Trophoblast cell (in vitro differentiated cells and primary cell): ENCODE data around the gene TPM2.
A peak's percentile ranks its signal among the peaks of the same experiment; 100 is the strongest.

Experiments
- DNase-seq, 2 donors: peaks; one replicate each; pipeline ENCODE4 v3.0.0-alpha.2; 2016
- H2AFZ ChIP-seq: 2 replicates; pipeline ENCODE4 v1.6.1; 2013; ENCODE audit warnings: low read length, moderate library complexity, mild to moderate bottlenecking; ENCODE audit not compliant: insufficient read depth, poor library complexity
- H2AK5ac ChIP-seq: 2 replicates; pipeline ENCODE4 v1.6.1; 2013; ENCODE audit warnings: mild to moderate bottlenecking, low read length
- H2BK120ac ChIP-seq: 2 replicates; pipeline ENCODE4 v1.6.1; 2013; ENCODE audit warnings: low read length, mild to moderate bottlenecking, moderate library complexity; ENCODE audit not compliant: insufficient read depth, poor library complexity
- H2BK12ac ChIP-seq: 2 replicates; pipeline ENCODE4 v1.6.1; 2013; ENCODE audit warnings: mild to moderate bottlenecking, low read length, moderate library complexity
- H2BK5ac ChIP-seq: 2 replicates; pipeline ENCODE4 v1.6.1; 2013; ENCODE audit warnings: low read length, low read depth, moderate library complexity, mild to moderate bottlenecking; ENCODE audit not compliant: poor library complexity
- H3K14ac ChIP-seq: 2 replicates; pipeline ENCODE4 v1.6.1; 2013; ENCODE audit warnings: mild to moderate bottlenecking, low read length
- H3K18ac ChIP-seq: 2 replicates; pipeline ENCODE4 v1.6.1; 2013; ENCODE audit warnings: mild to moderate bottlenecking, low read length
- H3K23ac ChIP-seq: 2 replicates; pipeline ENCODE4 v1.6.1; 2013; ENCODE audit warnings: low read length
- H3K27ac ChIP-seq: 2 replicates; pipeline ENCODE4 v1.5.1; 2013; ENCODE audit warnings: low read depth, mild to moderate bottlenecking, inconsistent platforms, low read length, moderate library complexity
- H3K27me3 ChIP-seq: 2 replicates; pipeline ENCODE4 v1.6.1; 2013; ENCODE audit warnings: inconsistent platforms, mild to moderate bottlenecking, low read length, moderate library complexity; ENCODE audit not compliant: insufficient read depth
- H3K36me3 ChIP-seq, 2 experiments: 1 replicate in 1 of 2; 2 replicates in 1 of 2; pipeline ENCODE4 v1.6.1; 2013; ENCODE audit warnings: low read length in 2 of 2, mild to moderate bottlenecking in 2 of 2, moderate library complexity in 1 of 2; ENCODE audit not compliant: insufficient read depth in 2 of 2, control insufficient read depth in 1 of 2
- H3K4ac ChIP-seq: 2 replicates; pipeline ENCODE4 v1.6.1; 2013; ENCODE audit warnings: low read depth, mild to moderate bottlenecking, low read length, moderate library complexity
- H3K4me1 ChIP-seq, 2 experiments: 1 replicate in 1 of 2; 2 replicates in 1 of 2; pipeline ENCODE4 v1.6.1; 2013; ENCODE audit warnings: low read length in 2 of 2, mild to moderate bottlenecking in 2 of 2, moderate library complexity in 1 of 2; ENCODE audit not compliant: insufficient read depth in 2 of 2, control insufficient read depth in 1 of 2
- H3K4me2 ChIP-seq: 2 replicates; pipeline ENCODE4 v1.6.1; 2013; ENCODE audit warnings: inconsistent platforms, mild to moderate bottlenecking, low read length, moderate library complexity
- H3K4me3 ChIP-seq: 2 replicates; pipeline ENCODE4 v1.5.1; 2013; ENCODE audit warnings: mild to moderate bottlenecking, low read depth, low read length, inconsistent platforms
- H3K79me1 ChIP-seq: one replicate; pipeline ENCODE4 v1.6.1; 2013; ENCODE audit warnings: low read length
- H3K79me2 ChIP-seq: 2 replicates; pipeline ENCODE4 v1.6.1; 2013; ENCODE audit warnings: low read length, mild to moderate bottlenecking; ENCODE audit not compliant: control insufficient read depth, insufficient read depth, poor library complexity
- H3K9ac ChIP-seq: 2 replicates; pipeline ENCODE4 v1.6.1; 2013; ENCODE audit warnings: mild to moderate bottlenecking, low read length
- H3K9me3 ChIP-seq: 2 replicates; pipeline ENCODE4 v1.6.1; 2013; ENCODE audit warnings: low read depth, mild to moderate bottlenecking, control low read depth, inconsistent platforms, low read length; ENCODE audit not compliant: insufficient read depth
- H4K12ac ChIP-seq: 2 replicates; pipeline ENCODE4 v1.6.1; 2013; ENCODE audit warnings: low read depth, mild to moderate bottlenecking, low read length, moderate library complexity
- H4K8ac ChIP-seq: 2 replicates; pipeline ENCODE4 v1.6.1; 2013; ENCODE audit warnings: low read depth, mild to moderate bottlenecking, low read length, moderate library complexity
- H4K91ac ChIP-seq: one replicate; pipeline ENCODE4 v1.6.1; 2013; ENCODE audit warnings: low read depth, mild to moderate bottlenecking, low read length, moderate library complexity
- WGBS: extraction: QIAGEN DNeasy Blood & Tissue Kit; methylation state at CpG from one replicate; pipeline ENCODE4 v1.1.7; 2013; ENCODE audit warnings: missing lambda C conversion rate; ENCODE audit not compliant: insufficient read length, insufficient coverage; ENCODE audit errors: extremely low coverage; 5-methylcytosine and 5-hydroxymethylcytosine counted together

The TPM2 gene

DNA sequence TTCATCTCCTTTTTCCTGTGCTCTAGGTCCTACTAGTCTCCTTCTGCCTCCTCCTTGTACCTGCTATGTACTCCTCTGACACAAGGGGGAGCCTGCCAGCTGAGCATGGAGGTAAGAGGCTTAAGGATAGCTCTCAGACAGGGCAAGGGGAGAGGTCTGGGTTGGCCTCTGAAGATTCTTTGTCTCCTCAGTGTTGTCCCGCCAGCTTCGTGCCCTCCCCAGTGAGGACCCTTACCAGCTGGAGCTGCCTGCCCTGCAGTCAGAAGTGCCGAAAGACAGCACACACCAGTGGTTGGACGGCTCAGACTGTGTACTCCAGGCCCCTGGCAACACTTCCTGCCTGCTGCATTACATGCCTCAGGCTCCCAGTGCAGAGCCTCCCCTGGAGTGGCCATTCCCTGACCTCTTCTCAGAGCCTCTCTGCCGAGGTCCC is 46.5 kb upstream of the TPM2 start:
- peaks cover 8% of the 10 kb centered on the region for H3K79me2 ChIP-seq
- no peak overlapping the region for H4K91ac ChIP-seq
- peak in 1 of 2 donors; percentile 81 for DNase-seq
- H3K4ac ChIP-seq: no peak overlapping the region
- no peak overlapping the region for H4K12ac ChIP-seq
- no peak overlapping the region for H3K9ac ChIP-seq
- peak overlapping the region; percentile 25 for H3K27ac ChIP-seq
- H3K36me3 ChIP-seq: peaks cover 49 to 66% of the 10 kb centered on the region in 2 experiments
- no peak overlapping the region for H4K8ac ChIP-seq
- no peak overlapping the region for H3K18ac ChIP-seq
- H2AK5ac ChIP-seq: no peak overlapping the region
- no peaks in the 10 kb centered on the region for H3K27me3 ChIP-seq
- no peak overlapping the region for H3K14ac ChIP-seq
- no peak overlapping the region for H3K4me3 ChIP-seq
- H2AFZ ChIP-seq: no peak overlapping the region
- no peak overlapping the region for H2BK12ac ChIP-seq
- peaks cover 10% of the 10 kb centered on the region for H3K79me1 ChIP-seq
- no peak overlapping the region for H3K23ac ChIP-seq
- H3K9me3 ChIP-seq: peaks cover 1% of the 10 kb centered on the region
- peaks cover 2 to 8% of the 10 kb centered on the region in 2 experiments for H3K4me1 ChIP-seq
- peak overlapping the region; percentile 7 for H3K4me2 ChIP-seq
- H2BK5ac ChIP-seq: no peak overlapping the region
- no peak overlapping the region for H2BK120ac ChIP-seq
- WGBS: no CpG with 5 or more reads among the region's 5 CpGs

DNA sequence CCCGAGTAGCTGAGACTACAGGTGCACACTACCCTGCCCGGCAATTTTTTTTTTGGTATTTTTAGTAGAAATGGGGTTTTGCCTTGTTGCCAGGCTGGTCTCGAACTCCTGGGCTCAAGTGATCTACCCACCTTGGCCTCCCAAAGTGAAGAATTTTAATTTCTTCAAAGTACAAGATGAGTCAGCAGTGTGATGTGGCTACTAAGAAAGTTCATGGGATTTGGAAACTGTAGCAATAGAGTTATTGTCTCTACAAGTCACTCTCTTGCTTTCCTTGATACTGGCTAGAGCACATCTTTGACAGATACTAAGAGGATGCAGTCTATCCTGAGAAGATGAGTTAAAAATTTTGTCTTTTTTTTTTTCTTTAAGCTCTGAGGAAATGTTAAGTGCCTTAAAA is 44.4 kb upstream of the TPM2 start:
- H4K91ac ChIP-seq: no peak overlapping the region
- DNase-seq: no peak
- H3K18ac ChIP-seq: no peak overlapping the region
- peaks cover 15% of the 10 kb centered on the region for H3K79me2 ChIP-seq
- H3K4me1 ChIP-seq: peaks cover 19 to 21% of the 10 kb centered on the region in 2 experiments
- H3K36me3 ChIP-seq: peaks cover 29 to 46% of the 10 kb centered on the region in 2 experiments
- no peak overlapping the region for H3K4me2 ChIP-seq
- H3K4me3 ChIP-seq: no peak overlapping the region
- H2AFZ ChIP-seq: no peak overlapping the region
- no peak overlapping the region for H3K14ac ChIP-seq
- peaks cover 12% of the 10 kb centered on the region for H3K79me1 ChIP-seq
- no peak overlapping the region for H3K27ac ChIP-seq
- no peak overlapping the region for H2BK120ac ChIP-seq
- no peak overlapping the region for H2AK5ac ChIP-seq
- H3K9me3 ChIP-seq: no peaks in the 10 kb centered on the region
- no peak overlapping the region for H2BK5ac ChIP-seq
- no peak overlapping the region for H3K23ac ChIP-seq
- no peak overlapping the region for H4K8ac ChIP-seq
- no peaks in the 10 kb centered on the region for H3K27me3 ChIP-seq
- no CpG with 5 or more reads among the region's 3 CpGs for WGBS
- H3K4ac ChIP-seq: no peak overlapping the region
- H2BK12ac ChIP-seq: no peak overlapping the region
- H4K12ac ChIP-seq: no peak overlapping the region
- no peak overlapping the region for H3K9ac ChIP-seq

GRCh38 chr9:35732800-35733541 is 43.2 kb upstream of the TPM2 start:
- Histone ChIP-seq H3K4me2 (peak overlapping the region; percentile 80), H3K9ac (peak overlapping the region; percentile 77)

GRCh38 chr9:35732185-35732799 is 42.6 kb upstream of the TPM2 start, which contains the start of the genes CREB3 and TLN1:
Gene CREB3, plus strand, starts transcription at chr9:35732666. Its CDS starts 107 bp downstream, at chr9:35732773.
Gene TLN1, minus strand, starts transcription at chr9:35732195. Its CDS starts 6,501 bp downstream, at chr9:35725694.
- H4K91ac ChIP-seq: peak within 1 kb of the TSS; percentile 93
- H2BK120ac ChIP-seq: peak within 1 kb of the TSS; percentile 67
- no peaks in the 10 kb centered on the region for H3K27me3 ChIP-seq
- H3K79me1 ChIP-seq: peaks cover 25% of the 10 kb centered on the region
- H3K27ac ChIP-seq: peak within 1 kb of the TSS; percentile 90
- H3K9me3 ChIP-seq: no peaks in the 10 kb centered on the region
- H3K4me2 ChIP-seq: peak within 1 kb of the TSS; percentile 80
- peaks cover 11 to 28% of the 10 kb centered on the region in 2 experiments for H3K36me3 ChIP-seq
- H3K4me3 ChIP-seq: peak within 1 kb of the TSS; percentile 96
- H3K18ac ChIP-seq: peak within 1 kb of the TSS; percentile 62
- H3K9ac ChIP-seq: peak within 1 kb of the TSS; percentile 98
- peak; percentile 99 for DNase-seq
- H2AFZ ChIP-seq: peak within 1 kb of the TSS; percentile 56
- H4K12ac ChIP-seq: peak within 1 kb of the TSS; percentile 84
- H2BK12ac ChIP-seq: no peak within 1 kb of the TSS
- WGBS: no CpG with 5 or more reads among the region's 49 CpGs
- peak within 1 kb of the TSS; percentile 55 for H3K23ac ChIP-seq
- H3K79me2 ChIP-seq: peaks cover 21% of the 10 kb centered on the region
- peak within 1 kb of the TSS; percentile 61 for H2AK5ac ChIP-seq
- H3K4me1 ChIP-seq: peaks cover 32% of the 10 kb centered on the region in 2 experiments
- H3K4ac ChIP-seq: peak within 1 kb of the TSS; percentile 66
- H3K14ac ChIP-seq: peak within 1 kb of the TSS; percentile 69
- peak within 1 kb of the TSS; percentile 65 for H4K8ac ChIP-seq
- H2BK5ac ChIP-seq: peak within 1 kb of the TSS; percentile 70

More at GRCh38 chr9:35732800-35733541, 43.2 kb upstream of the TPM2 start:
- H3K4me3 ChIP-seq: peak overlapping the region; percentile 76
- H3K23ac ChIP-seq: no peak overlapping the region
- peaks cover 15% of the 10 kb centered on the region for H3K79me2 ChIP-seq
- peak overlapping the region; percentile 65 for H4K91ac ChIP-seq
- peak overlapping the region; percentile 67 for H2BK120ac ChIP-seq
- no CpG with 5 or more reads among the region's 14 CpGs for WGBS
- peak in 1 of 2 donors; percentile 35 for DNase-seq
- H3K9me3 ChIP-seq: no peaks in the 10 kb centered on the region
- H3K4ac ChIP-seq: no peak overlapping the region
- peak overlapping the region; percentile 43 for H3K18ac ChIP-seq
- no peak overlapping the region for H2BK12ac ChIP-seq
- H2BK5ac ChIP-seq: peak overlapping the region; percentile 70
- H3K79me1 ChIP-seq: peaks cover 18% of the 10 kb centered on the region
- H2AK5ac ChIP-seq: peak overlapping the region; percentile 57
- peaks cover 25% of the 10 kb centered on the region in 2 experiments for H3K4me1 ChIP-seq
- peak overlapping the region; percentile 71 for H4K12ac ChIP-seq
- peak overlapping the region; percentile 38 for H4K8ac ChIP-seq
- peaks cover 18 to 35% of the 10 kb centered on the region in 2 experiments for H3K36me3 ChIP-seq
- H3K14ac ChIP-seq: peak overlapping the region; percentile 69
- H3K27me3 ChIP-seq: no peaks in the 10 kb centered on the region
- peak overlapping the region; percentile 90 for H3K27ac ChIP-seq
- peak overlapping the region; percentile 56 for H2AFZ ChIP-seq
